OCI-LY3 (cell line): ENCODE data around the gene LMTK2.

Source experiments
- H2AFZ ChIP-seq: fragments of 200-600, 300-600 bp; shearing (Covaris generic); 2 replicates; pipeline ENCODE4 v1.6.0; 2014; ENCODE audit warnings: antibody characterized with exemption, low read depth, low read length
- H3K27ac ChIP-seq: fragments of 200-600, 300-600 bp; sonication (generic); 2 replicates; pipeline ENCODE4 v1.5.1; 2014; ENCODE audit warnings: mild to moderate bottlenecking, low read length, moderate library complexity, mixed read lengths
- H3K27me3 ChIP-seq: fragments of 200-600, 300-600 bp; sonication (generic); 2 replicates; pipeline ENCODE4 v1.6.1; 2014; ENCODE audit warnings: low read depth, low read length, mixed read lengths
- H3K36me3 ChIP-seq: fragments of 200-600, 300-600 bp; sonication (generic); replicated peaks from 2 replicates; pipeline ENCODE3; 2014; ENCODE audit warnings: low read depth, low read length, mixed read lengths
- H3K4me1 ChIP-seq: fragments of 300-600, 200-600 bp; sonication (generic); 2 replicates; pipeline ENCODE4 v1.6.1; 2014; ENCODE audit warnings: low read length, mixed read lengths
- H3K4me2 ChIP-seq: fragments of 200-600, 300-600 bp; sonication (generic); 2 replicates; pipeline ENCODE4 v1.6.1; 2014; ENCODE audit warnings: low read length, mixed read lengths
- H3K4me3 ChIP-seq: fragments of 300-600, 200-600 bp; sonication (generic); 2 replicates; pipeline ENCODE4 v1.5.1; 2014; ENCODE audit warnings: antibody characterized with exemption, mild to moderate bottlenecking, low read length, moderate library complexity
- H3K79me2 ChIP-seq: fragments of 300-600, 200-600 bp; shearing (Covaris generic); 2 replicates; pipeline ENCODE4 v1.6.1; 2014; ENCODE audit warnings: mild to moderate bottlenecking, low read length, mixed read lengths
- H3K9ac ChIP-seq: fragments of 300-600, 200-600 bp; shearing (Covaris generic); 2 replicates; pipeline ENCODE4 v1.6.0; 2014; ENCODE audit warnings: mild to moderate bottlenecking, low read length, moderate library complexity
- H3K9me3 ChIP-seq: fragments of 200-600, 300-600 bp; shearing (Covaris generic); 2 replicates; pipeline ENCODE4 v1.6.1; 2014; ENCODE audit warnings: low read length, mixed read lengths; ENCODE audit not compliant: insufficient read depth
- H4K20me1 ChIP-seq: fragments of 200-600, 300-600 bp; sonication (generic); 2 replicates; pipeline ENCODE4 v1.6.1; 2016; ENCODE audit warnings: low read length, mixed read lengths; ENCODE audit not compliant: insufficient read depth
- CTCF ChIP-seq: fragments of 200-600, 300-600 bp; sonication (generic); IDR thresholded peaks from 2 replicates; pipeline ENCODE4 v1.5.1; 2014; ENCODE audit warnings: antibody characterized with exemption, low read length, low read depth
- EZH2phosphoT487 ChIP-seq: fragments of 200-600 bp; shearing (Covaris generic); IDR thresholded peaks from 2 replicates; pipeline ENCODE4 v1.6.1; 2018; ENCODE audit warnings: antibody characterized with exemption, mixed run types, low read depth

Gene LMTK2

DNA sequence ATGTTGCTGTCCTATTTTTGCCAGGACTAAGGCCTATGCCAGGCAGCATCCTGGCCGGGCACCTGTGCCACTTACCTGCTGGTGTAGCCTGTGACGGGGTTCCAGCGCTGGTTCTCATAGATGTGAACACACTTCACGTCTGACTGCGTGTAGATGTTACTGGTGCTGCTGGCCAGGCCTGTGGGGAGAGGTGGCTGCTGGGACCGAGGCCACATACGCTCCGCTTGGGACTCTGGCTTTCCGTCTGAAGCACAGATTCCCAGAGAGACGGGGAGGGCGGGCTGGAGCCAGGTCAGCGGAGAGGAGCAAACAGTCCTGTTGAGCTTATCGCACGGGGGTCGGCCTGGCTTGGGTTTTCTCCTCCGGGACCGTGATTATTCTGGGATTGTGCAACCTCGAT lies 121.3 kb downstream of the LMTK2 start:
- no peaks in the 10 kb centered on the region for H4K20me1 ChIP-seq
- H3K4me2 ChIP-seq = no peak overlapping the region
- no peak overlapping the region for H2AFZ ChIP-seq
- no peaks in the 10 kb centered on the region for H3K36me3 ChIP-seq
- H3K9me3 ChIP-seq = no peaks in the 10 kb centered on the region
- TF ChIP-seq CTCF = no peak
- TF ChIP-seq EZH2phosphoT487 = no peak
- H3K9ac ChIP-seq = no peak overlapping the region
- no peak overlapping the region for H3K4me3 ChIP-seq
- H3K27ac ChIP-seq = no peak overlapping the region
- no peaks in the 10 kb centered on the region for H3K4me1 ChIP-seq
- no peaks in the 10 kb centered on the region for H3K27me3 ChIP-seq
- no peaks in the 10 kb centered on the region for H3K79me2 ChIP-seq

GRCh38 chr7:98228801-98229200 lies 122.1 kb downstream of the LMTK2 start:
- no peaks in the 10 kb centered on the region for H3K27me3 ChIP-seq
- no peak overlapping the region for H3K27ac ChIP-seq
- no peak overlapping the region for H3K9ac ChIP-seq
- H3K4me1 ChIP-seq = no peaks in the 10 kb centered on the region
- no peaks in the 10 kb centered on the region for H3K36me3 ChIP-seq
- no peaks in the 10 kb centered on the region for H3K9me3 ChIP-seq
- H3K79me2 ChIP-seq = no peaks in the 10 kb centered on the region
- H3K4me2 ChIP-seq = no peak overlapping the region
- H2AFZ ChIP-seq = no peak overlapping the region
- TF ChIP-seq CTCF (no peak), EZH2phosphoT487 (no peak)
- no peak overlapping the region for H3K4me3 ChIP-seq
- H4K20me1 ChIP-seq = no peaks in the 10 kb centered on the region

DNA sequence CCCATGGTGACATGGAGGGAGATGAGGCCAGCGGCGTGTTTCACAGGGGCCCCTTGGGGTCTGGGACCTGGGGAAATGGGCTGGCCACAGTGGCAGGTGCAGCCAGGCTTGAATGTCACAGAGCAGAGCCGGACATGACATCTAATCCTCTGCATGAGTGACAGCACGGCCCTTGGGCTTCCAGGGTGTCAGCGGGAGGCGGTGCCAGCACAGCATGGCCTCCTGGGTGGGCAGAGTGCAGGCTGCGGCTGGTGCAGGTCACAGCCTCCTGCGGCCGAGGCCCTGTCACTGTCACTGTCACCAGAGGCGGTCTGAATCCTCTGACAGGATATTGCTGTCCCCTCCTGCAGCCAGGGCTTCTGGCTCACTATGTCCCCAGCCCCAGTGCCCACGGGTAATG lies 122.8 kb downstream of the LMTK2 start:
- Histone ChIP-seq H3K9me3 (no peaks in the 10 kb centered on the region), H3K79me2 (no peaks in the 10 kb centered on the region), H3K4me2 (no peak overlapping the region), H3K4me1 (no peaks in the 10 kb centered on the region), H3K4me3 (no peak overlapping the region), H3K27me3 (no peaks in the 10 kb centered on the region), H3K9ac (no peak overlapping the region), H3K36me3 (no peaks in the 10 kb centered on the region), H3K27ac (no peak overlapping the region), H2AFZ (no peak overlapping the region), H4K20me1 (no peaks in the 10 kb centered on the region)
- TF ChIP-seq CTCF = no peak
- no peak for TF ChIP-seq EZH2phosphoT487

DNA sequence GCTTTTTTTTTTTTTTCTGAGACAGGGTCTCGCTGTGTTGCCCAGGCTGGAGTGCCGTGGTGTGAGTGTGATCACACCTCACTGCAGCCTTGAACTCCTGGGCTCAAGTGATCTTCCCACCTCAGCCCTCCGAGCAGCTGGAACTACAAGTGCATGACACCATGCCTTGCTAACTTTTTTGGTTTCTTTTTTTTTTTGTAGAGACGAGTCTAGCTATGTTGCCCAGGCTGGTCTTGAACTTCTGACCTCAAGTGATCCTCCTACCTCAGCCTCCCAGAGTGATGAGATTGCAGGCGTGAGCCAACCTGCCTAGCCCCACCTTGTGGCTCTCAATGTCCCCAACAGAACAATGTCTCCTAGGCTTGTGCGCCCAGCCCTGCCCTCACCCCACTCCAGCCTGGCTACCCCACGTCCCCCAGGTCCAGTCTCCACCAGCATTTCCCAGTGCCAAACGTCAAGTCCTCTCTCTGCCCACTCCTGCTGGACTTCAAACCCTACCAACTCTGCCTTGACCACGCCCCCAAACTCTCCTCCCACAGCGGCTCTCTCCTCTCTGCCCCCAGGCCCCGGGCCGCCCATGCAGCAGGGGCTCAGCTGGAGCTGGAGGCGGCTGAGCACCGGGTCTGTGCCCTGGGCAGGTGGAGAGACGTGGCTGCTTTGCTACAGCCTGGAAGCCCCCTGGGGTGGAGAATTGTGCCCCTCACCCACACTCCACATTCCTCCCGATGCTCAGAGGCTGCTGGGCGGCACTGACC lies 123.5 kb downstream of the LMTK2 start:
- H3K9me3 ChIP-seq = no peaks in the 10 kb centered on the region
- no peak overlapping the region for H3K27ac ChIP-seq
- no peaks in the 10 kb centered on the region for H3K79me2 ChIP-seq
- H4K20me1 ChIP-seq = no peaks in the 10 kb centered on the region
- TF ChIP-seq EZH2phosphoT487 = no peak
- no peak overlapping the region for H3K4me3 ChIP-seq
- no peak overlapping the region for H3K9ac ChIP-seq
- H3K27me3 ChIP-seq = no peaks in the 10 kb centered on the region
- no peak overlapping the region for H3K4me2 ChIP-seq
- no peaks in the 10 kb centered on the region for H3K36me3 ChIP-seq
- H2AFZ ChIP-seq = no peak overlapping the region
- no peaks in the 10 kb centered on the region for H3K4me1 ChIP-seq
